BJ (cell line): ENCODE data around the gene ANAPC4. TPM values are rescaled to one million over a fixed set of nuclear protein-coding genes. Genes with fewer than 3 reads are reported as not detected.
A peak's percentile ranks its signal among the peaks of the same experiment; 100 is the strongest.

Experiments
- CTCF ChIA-PET: fragments of 350-600 bp; formaldehyde crosslinking; extraction: SDS; loops from one replicate; lab custom pipeline; 2021; ENCODE audit warnings: antibody characterized with exemption, inconsistent platforms; lab: Yijun Ruan, JAX
- POLR2A ChIA-PET: fragments of 300-600 bp; sonication (Branson Sonifier 250); formaldehyde crosslinking; extraction: SDS; loops from one replicate; lab custom pipeline; 2021; ENCODE audit warnings: antibody characterized with exemption; lab: Charles Lee
- DNase-seq: peaks from one replicate; pipeline ENCODE4 v3.0.0-alpha.2; 2011; ENCODE audit warnings: low read depth
- H3K27me3 ChIP-seq: 2 replicates; pipeline ENCODE4 v1.6.0; 2011; ENCODE audit warnings: low read length; ENCODE audit not compliant: control insufficient read depth, insufficient read depth
- H3K36me3 ChIP-seq: 2 replicates; pipeline ENCODE4 v1.5.1; 2011; ENCODE audit warnings: low read length; ENCODE audit not compliant: control insufficient read depth, insufficient read depth
- H3K4me3 ChIP-seq: 2 replicates; pipeline ENCODE4 v1.5.1; 2011; ENCODE audit warnings: low read depth, mild to moderate bottlenecking, control low read depth, low read length
- CTCF ChIP-seq: IDR thresholded peaks from 2 replicates; pipeline ENCODE4 v1.5.1; 2011; ENCODE audit warnings: low read depth, mild to moderate bottlenecking, control low read depth, inconsistent platforms, low read length, moderate library complexity; ENCODE audit not compliant: insufficient read depth
- polyA plus RNA-seq: library from polyadenylated mRNA; depleted of rRNA; stranded (reverse); fragments of >200 nt; gene quantifications from 2 replicates; pipeline ENCODE4 v1.2.3, GENCODE V29; 2011

ANAPC4 gene
- polyA plus RNA-seq, 1 experiment: 7.0 TPM

- DNase-seq: no peak
- CTCF ChIA-PET: interaction anchor here (1.7 kb wide), 1 partner anchor 10 kb away, joined by 3 read pairs; no protein-coding TSS in a partner anchor
- H3K27me3 ChIP-seq: no peaks in the 10 kb centered on the region
- H3K36me3 ChIP-seq: no peaks in the 10 kb centered on the region
- no peak for TF ChIP-seq CTCF
- POLR2A ChIA-PET: no interaction called here
- H3K4me3 ChIP-seq: no peak overlapping the region
Observed at GRCh38 chr4:25451676-25452075, 74.6 kb downstream of the ANAPC4 start.

- DNase-seq: no peak
- no peak for TF ChIP-seq CTCF
- ChIA-PET CTCF (interaction anchor here (1.7 kb wide), 1 partner anchor 11 kb away, joined by 3 read pairs; no protein-coding TSS in a partner anchor), POLR2A (no interaction called here)
- Histone ChIP-seq H3K27me3 (no peaks in the 10 kb centered on the region), H3K4me3 (no peak overlapping the region), H3K36me3 (no peaks in the 10 kb centered on the region)
Observed at GRCh38 chr4:25452081-25452480, 75.0 kb downstream of the ANAPC4 start.

- no peak for DNase-seq
- POLR2A ChIA-PET: no interaction called here
- Histone ChIP-seq H3K27me3 (no peaks in the 10 kb centered on the region), H3K4me3 (no peak overlapping the region), H3K36me3 (no peaks in the 10 kb centered on the region)
- CTCF ChIA-PET: no interaction called here
- no peak for TF ChIP-seq CTCF
Observed at GRCh38 chr4:25454476-25454875, 77.4 kb downstream of the ANAPC4 start.

GRCh38 chr4:25457053-25457715 lies 80.1 kb downstream of the ANAPC4 start:
- no peak overlapping the region for H3K4me3 ChIP-seq
- H3K36me3 ChIP-seq: no peaks in the 10 kb centered on the region
- DNase-seq: peak; percentile 69
- ChIA-PET CTCF (interaction anchor here (1.0 to 2.3 kb wide), 4 partner anchors 15 to 314 kb away, joined by 3 to 7 read pairs (median 4); no protein-coding TSS in a partner anchor), POLR2A (interaction anchor here (0.6 to 1.0 kb wide), 3 partner anchors 9 to 350 kb away, joined by 3 to 5 read pairs (median 4); no protein-coding TSS in a partner anchor)
- TF ChIP-seq CTCF: no peak
- H3K27me3 ChIP-seq: no peaks in the 10 kb centered on the region

- Histone ChIP-seq H3K4me3 (no peak overlapping the region), H3K27me3 (no peaks in the 10 kb centered on the region), H3K36me3 (no peaks in the 10 kb centered on the region)
- no peak for DNase-seq
- TF ChIP-seq CTCF: no peak
- POLR2A ChIA-PET: no interaction called here
- CTCF ChIA-PET: no interaction called here
Observed at GRCh38 chr4:25466966-25467697, 90.1 kb downstream of the ANAPC4 start.
